H9 (cell line): Measurements from ENCODE around the gene XXYLT1. TPM values are rescaled to one million over a fixed set of nuclear protein-coding genes. Genes with fewer than 3 reads are reported as not detected.
A peak's percentile ranks its signal among the peaks of the same experiment; 100 is the strongest.

Source experiments
- DNase-seq: peaks from one replicate; pipeline ENCODE4 v3.0.0-alpha.2; 2017
- H2AFZ ChIP-seq: one replicate; pipeline ENCODE4 v1.6.1; 2013; ENCODE audit warnings: mild to moderate bottlenecking, low read length, control low read depth, moderate library complexity
- H2AK5ac ChIP-seq: 2 replicates; pipeline ENCODE4 v1.6.1; 2013; ENCODE audit warnings: low read length, control low read depth, mixed read lengths; ENCODE audit not compliant: insufficient read length
- H2BK120ac ChIP-seq: one replicate; pipeline ENCODE4 v1.6.1; 2013; ENCODE audit warnings: low read depth, mild to moderate bottlenecking, low read length, control low read depth, inconsistent platforms; ENCODE audit not compliant: poor library complexity, severe bottlenecking
- H2BK12ac ChIP-seq: 2 replicates; pipeline ENCODE4 v1.6.1; 2013; ENCODE audit warnings: low read length, control low read depth, mixed read lengths, low read depth; ENCODE audit not compliant: insufficient read length
- H2BK15ac ChIP-seq: 2 replicates; pipeline ENCODE4 v1.6.1; 2013; ENCODE audit warnings: low read depth, low read length, control low read depth
- H2BK20ac ChIP-seq: one replicate; pipeline ENCODE4 v1.6.1; 2013; ENCODE audit warnings: low read depth, mild to moderate bottlenecking, low read length, control low read depth, inconsistent platforms; ENCODE audit not compliant: poor library complexity, severe bottlenecking
- H2BK5ac ChIP-seq: 2 replicates; pipeline ENCODE4 v1.6.1; 2013; ENCODE audit warnings: low read length, control low read depth, mixed read lengths; ENCODE audit not compliant: insufficient read length
- H3K14ac ChIP-seq: 2 replicates; pipeline ENCODE4 v1.6.1; 2013; ENCODE audit warnings: low read length, control low read depth; ENCODE audit not compliant: insufficient read depth
- H3K18ac ChIP-seq: 2 replicates; pipeline ENCODE4 v1.6.1; 2013; ENCODE audit warnings: low read depth, mild to moderate bottlenecking, mixed read lengths, low read length, control low read depth; ENCODE audit not compliant: insufficient read length
- H3K23ac ChIP-seq: 2 replicates; pipeline ENCODE4 v1.6.1; 2013; ENCODE audit warnings: low read length, control low read depth, mixed read lengths, low read depth; ENCODE audit not compliant: insufficient read length
- H3K23me2 ChIP-seq: 2 replicates; pipeline ENCODE4 v1.6.1; 2013; ENCODE audit warnings: low read depth, mild to moderate bottlenecking, mixed read lengths, low read length, control low read depth; ENCODE audit not compliant: insufficient read length, poor library complexity, severe bottlenecking
- H3K27ac ChIP-seq: 2 replicates; pipeline ENCODE4 v1.5.1; 2013; ENCODE audit warnings: low read length, control low read depth, mixed read lengths, low read depth; ENCODE audit not compliant: insufficient read length
- H3K27me3 ChIP-seq: 2 replicates; pipeline ENCODE4 v1.6.1; 2013; ENCODE audit warnings: low read length, control low read depth, inconsistent platforms; ENCODE audit not compliant: insufficient read depth
- H3K4ac ChIP-seq: 2 replicates; pipeline ENCODE4 v1.6.1; 2013; ENCODE audit warnings: low read depth, mild to moderate bottlenecking, control low read depth, inconsistent platforms, low read length, moderate library complexity
- H3K4me1 ChIP-seq: 2 replicates; pipeline ENCODE4 v1.6.1; 2013; ENCODE audit warnings: low read length, control low read depth, inconsistent platforms; ENCODE audit not compliant: insufficient read depth
- H3K4me2 ChIP-seq: 2 replicates; pipeline ENCODE4 v1.6.1; 2013; ENCODE audit warnings: low read length, control low read depth, mixed read lengths; ENCODE audit not compliant: insufficient read length, insufficient read depth
- H3K56ac ChIP-seq: 2 replicates; pipeline ENCODE4 v1.6.1; 2013; ENCODE audit warnings: low read depth, mild to moderate bottlenecking, mixed read lengths, low read length, control low read depth; ENCODE audit not compliant: insufficient read length
- H3K79me1 ChIP-seq: 2 replicates; pipeline ENCODE4 v1.6.1; 2013; ENCODE audit warnings: low read depth, mild to moderate bottlenecking, moderate library complexity, low read length, control low read depth, inconsistent platforms; ENCODE audit not compliant: insufficient read depth, poor library complexity, severe bottlenecking
- H3K79me2 ChIP-seq: 2 replicates; pipeline ENCODE4 v1.6.1; 2013; ENCODE audit warnings: low read length, control low read depth, inconsistent platforms; ENCODE audit not compliant: insufficient read depth
- H3K9ac ChIP-seq: 2 replicates; pipeline ENCODE4 v1.6.1; 2013; ENCODE audit warnings: low read length, control low read depth, mixed read lengths; ENCODE audit not compliant: insufficient read length; ENCODE audit errors: extremely low read depth
- H3K9me3 ChIP-seq: one replicate; pipeline ENCODE4 v1.6.1; 2013; ENCODE audit warnings: low read depth, low read length, inconsistent platforms; ENCODE audit not compliant: control insufficient read depth
- H3T11ph ChIP-seq: one replicate; pipeline ENCODE4 v1.6.1; 2013; ENCODE audit warnings: mild to moderate bottlenecking, low read length, control low read depth, inconsistent platforms
- H4K20me1 ChIP-seq: one replicate; pipeline ENCODE4 v1.6.1; 2013; ENCODE audit not compliant: control insufficient read depth, insufficient read length, insufficient read depth
- H4K5ac ChIP-seq: 2 replicates; pipeline ENCODE4 v1.6.1; 2013; ENCODE audit warnings: low read depth, mild to moderate bottlenecking, mixed read lengths, low read length, control low read depth; ENCODE audit not compliant: insufficient read length
- H4K8ac ChIP-seq: replicated peaks from 2 replicates; pipeline ENCODE4 v1.6.1; 2013; ENCODE audit warnings: low read length, control low read depth, mixed read lengths, low read depth; ENCODE audit not compliant: insufficient read length
- H4K91ac ChIP-seq: 2 replicates; pipeline ENCODE4 v1.6.1; 2013; ENCODE audit warnings: low read depth, mild to moderate bottlenecking, moderate library complexity, mixed read lengths, low read length, control low read depth; ENCODE audit not compliant: insufficient read length
- H3K27ac Mint-ChIP-seq, 3 experiments: 2 replicates in 2 of 3; 3 replicates in 1 of 3; pipeline ENCODE4 v1.8.0; 2020 to 2021; ENCODE audit warnings: mixed read lengths in 3 of 3, mild to moderate bottlenecking in 1 of 3, moderate library complexity in 1 of 3
- H3K27me3 Mint-ChIP-seq: 2 replicates; pipeline ENCODE4 v1.8.0; 2021; ENCODE audit warnings: low read depth, mild to moderate bottlenecking, moderate library complexity, mixed read lengths
- H3K36me3 Mint-ChIP-seq, 3 experiments: 2 replicates in 2 of 3; 3 replicates in 1 of 3; pipeline ENCODE4 v1.8.0; 2020 to 2021; ENCODE audit warnings: low read depth in 3 of 3, mixed read lengths in 3 of 3; ENCODE audit not compliant: insufficient read depth in 1 of 3
- H3K4me1 Mint-ChIP-seq, 2 experiments: 2 replicates each; pipeline ENCODE4 v1.8.0; 2020; ENCODE audit warnings: mixed read lengths in 2 of 2
- H3K4me3 Mint-ChIP-seq, 2 experiments: 2 replicates in 1 of 2; 3 replicates in 1 of 2; pipeline ENCODE4 v1.8.0; 2020 to 2021; ENCODE audit warnings: mild to moderate bottlenecking in 2 of 2, mixed read lengths in 2 of 2, moderate library complexity in 1 of 2
- H3K9me3 Mint-ChIP-seq, 2 experiments: 2 replicates in 1 of 2; 3 replicates in 1 of 2; pipeline ENCODE4 v1.8.0; 2020; ENCODE audit warnings: mild to moderate bottlenecking in 2 of 2, mixed read lengths in 2 of 2, moderate library complexity in 1 of 2
- WGBS: extraction: QIAGEN DNeasy Blood & Tissue Kit; methylation state at CpG from one replicate; pipeline ENCODE4 v1.1.7; 2013; ENCODE audit warnings: missing lambda C conversion rate, low lambda C conversion rate, mixed read lengths; ENCODE audit not compliant: insufficient read length; ENCODE audit errors: extremely low coverage; 5-methylcytosine and 5-hydroxymethylcytosine counted together
- long read RNA-seq: library from polyadenylated mRNA; unstranded; transcript quantifications from one replicate; pipeline ENCODE4 v2.0.0, GENCODE V29; 2020
- total RNA-seq: library from RNA; stranded (reverse); gene quantifications from 2 replicates; pipeline ENCODE4 v1.2.1, GENCODE V29; 2021
- TF ChIP-seq, protein P1 (sequence below): fragments of 200-600 bp; sonication (generic); conservative IDR thresholded peaks from 3 replicates; pipeline ENCODE4 v1.8.0; 2021; ENCODE audit warnings: antibody characterized with exemption, mild to moderate bottlenecking

Gene XXYLT1, protein sequence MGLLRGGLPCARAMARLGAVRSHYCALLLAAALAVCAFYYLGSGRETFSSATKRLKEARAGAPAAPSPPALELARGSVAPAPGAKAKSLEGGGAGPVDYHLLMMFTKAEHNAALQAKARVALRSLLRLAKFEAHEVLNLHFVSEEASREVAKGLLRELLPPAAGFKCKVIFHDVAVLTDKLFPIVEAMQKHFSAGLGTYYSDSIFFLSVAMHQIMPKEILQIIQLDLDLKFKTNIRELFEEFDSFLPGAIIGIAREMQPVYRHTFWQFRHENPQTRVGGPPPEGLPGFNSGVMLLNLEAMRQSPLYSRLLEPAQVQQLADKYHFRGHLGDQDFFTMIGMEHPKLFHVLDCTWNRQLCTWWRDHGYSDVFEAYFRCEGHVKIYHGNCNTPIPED
- 22.7 and 23.0 TPM in 2 replicates for total RNA-seq
- long read RNA-seq, transcript XXYLT1-201 (4 exons, 2,727 nt), result major isoform, 25 of 37 reads
- long read RNA-seq, partial matches to known transcripts, result 2 of 37 reads
- long read RNA-seq, other reads (novel, unspliced or antisense), result 9 of 37 reads

DNA sequence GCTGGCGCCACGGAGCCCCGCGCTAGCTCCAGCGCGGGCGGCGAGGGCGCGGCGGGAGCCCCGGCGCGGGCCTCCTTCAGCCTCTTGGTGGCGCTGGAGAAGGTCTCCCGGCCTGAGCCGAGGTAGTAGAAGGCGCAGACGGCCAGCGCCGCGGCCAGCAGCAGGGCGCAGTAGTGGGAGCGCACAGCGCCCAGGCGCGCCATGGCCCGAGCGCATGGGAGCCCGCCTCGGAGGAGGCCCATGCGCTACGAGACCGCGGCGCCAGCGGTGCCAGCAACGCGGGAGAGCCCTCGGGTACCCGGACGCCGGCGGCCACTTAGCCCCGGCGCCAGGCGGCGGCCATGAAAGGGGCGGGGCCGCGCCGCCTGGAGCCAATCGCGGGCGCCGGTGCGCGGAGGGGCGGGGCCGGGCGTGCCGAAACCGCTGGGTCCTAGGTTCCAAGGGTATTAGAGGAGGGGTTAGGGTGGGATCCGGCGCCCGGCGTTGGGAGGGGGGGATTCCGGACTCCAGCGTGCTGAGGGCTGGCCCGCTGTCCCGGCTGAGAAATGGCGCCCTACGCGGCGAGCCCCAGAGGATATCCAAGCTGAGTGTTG, at the start of gene XXYLT1:
Gene XXYLT1 (minus strand): TSS at position 343 of the 593 bp plus-strand sequence. CDS start 101 bp downstream, at position 242.
- H3K27ac Mint-ChIP-seq, result peak within 1 kb of the TSS in 2 of 3 experiments; percentile 83 to 86; a peak in 5 of 7 replicates
- Histone ChIP-seq H3K56ac (no peak within 1 kb of the TSS), H3K23me2 (peaks cover 12% of the 10 kb centered on the region), H4K8ac (no peak within 1 kb of the TSS), H2BK20ac (no peak within 1 kb of the TSS), H2BK15ac (no peak within 1 kb of the TSS; the same call in 1 of the 2 replicates), H3K18ac (peak within 1 kb of the TSS; percentile 90), H3K9me3 (no peaks in the 10 kb centered on the region), H3K4ac (no peak within 1 kb of the TSS), H3K23ac (no peak within 1 kb of the TSS), H4K91ac (no peak within 1 kb of the TSS), H3K27me3 (no peaks in the 10 kb centered on the region), H2AK5ac (no peak within 1 kb of the TSS), H3K4me1 (peaks cover 3% of the 10 kb centered on the region; the same call in 1 of the 2 replicates), H2BK12ac (no peak within 1 kb of the TSS), H3K9ac (peak within 1 kb of the TSS; percentile 59), H2AFZ (no peak within 1 kb of the TSS), H3K14ac (peak within 1 kb of the TSS; percentile 64), H2BK120ac (no peak within 1 kb of the TSS), H3T11ph (no peak within 1 kb of the TSS), H3K4me2 (peak within 1 kb of the TSS; percentile 89), H4K5ac (no peak within 1 kb of the TSS), H3K79me2 (peaks cover 15% of the 10 kb centered on the region), H2BK5ac (no peak within 1 kb of the TSS), H4K20me1 (no peaks in the 10 kb centered on the region), H3K79me1 (peaks cover 7% of the 10 kb centered on the region), H3K27ac (no peak within 1 kb of the TSS)
- TF ChIP-seq, protein P1, sequence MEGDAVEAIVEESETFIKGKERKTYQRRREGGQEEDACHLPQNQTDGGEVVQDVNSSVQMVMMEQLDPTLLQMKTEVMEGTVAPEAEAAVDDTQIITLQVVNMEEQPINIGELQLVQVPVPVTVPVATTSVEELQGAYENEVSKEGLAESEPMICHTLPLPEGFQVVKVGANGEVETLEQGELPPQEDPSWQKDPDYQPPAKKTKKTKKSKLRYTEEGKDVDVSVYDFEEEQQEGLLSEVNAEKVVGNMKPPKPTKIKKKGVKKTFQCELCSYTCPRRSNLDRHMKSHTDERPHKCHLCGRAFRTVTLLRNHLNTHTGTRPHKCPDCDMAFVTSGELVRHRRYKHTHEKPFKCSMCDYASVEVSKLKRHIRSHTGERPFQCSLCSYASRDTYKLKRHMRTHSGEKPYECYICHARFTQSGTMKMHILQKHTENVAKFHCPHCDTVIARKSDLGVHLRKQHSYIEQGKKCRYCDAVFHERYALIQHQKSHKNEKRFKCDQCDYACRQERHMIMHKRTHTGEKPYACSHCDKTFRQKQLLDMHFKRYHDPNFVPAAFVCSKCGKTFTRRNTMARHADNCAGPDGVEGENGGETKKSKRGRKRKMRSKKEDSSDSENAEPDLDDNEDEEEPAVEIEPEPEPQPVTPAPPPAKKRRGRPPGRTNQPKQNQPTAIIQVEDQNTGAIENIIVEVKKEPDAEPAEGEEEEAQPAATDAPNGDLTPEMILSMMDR, result peak; percentile 63
- no peaks in the 10 kb centered on the region; the same call in 1 of the 2 replicates for H3K27me3 Mint-ChIP-seq
- no peaks in the 10 kb centered on the region for H3K9me3 Mint-ChIP-seq
- peaks cover 10 to 25% (median 25%) of the 10 kb centered on the region in 3 experiments for H3K36me3 Mint-ChIP-seq
- no CpG with 5 or more reads among the region's 75 CpGs for WGBS
- DNase-seq, result peak; percentile 92
- H3K4me1 Mint-ChIP-seq, result peaks cover 16 to 18% of the 10 kb centered on the region in 2 experiments
- peak within 1 kb of the TSS; percentile 78 to 92 for H3K4me3 Mint-ChIP-seq
